ENCODE results near the gene MLIP.

The MLIP gene

DNA sequence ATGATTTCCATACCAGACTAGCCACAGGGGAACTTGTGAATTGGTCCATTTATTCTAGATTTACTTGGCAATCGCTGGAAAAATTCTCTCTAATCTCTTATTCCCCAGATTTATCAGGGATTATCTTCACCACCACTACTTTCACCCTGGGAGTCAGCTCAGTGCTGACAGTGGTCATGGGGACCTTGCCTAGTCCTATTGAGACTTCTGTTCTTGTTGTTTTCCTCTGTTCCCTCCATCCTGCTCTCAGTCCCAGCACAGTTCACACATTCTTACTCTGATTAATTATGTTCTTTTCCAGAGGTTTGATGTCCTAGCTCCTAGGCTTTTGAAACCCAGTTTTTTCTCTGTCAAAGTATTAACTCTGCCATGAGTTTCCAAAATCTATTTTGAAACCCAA, 103.0 kb downstream of the MLIP start:
- no peak overlapping the region for H3K4me3 ChIP-seq (ENCODE audit: low read length in 2 of 2)
- no peaks in the 10 kb centered on the region for H3K27me3 ChIP-seq (ENCODE audit: control insufficient read depth in 1 of 2, insufficient read depth in 2 of 2, low read length in 2 of 2)
- no peaks in the 10 kb centered on the region for H3K36me3 ChIP-seq (ENCODE audit: control insufficient read depth in 2 of 2, insufficient read depth in 2 of 2, low read length in 2 of 2)
- no peak overlapping the region for H3K9ac ChIP-seq (ENCODE audit: low read length in 2 of 2)
- H3K9me3 ChIP-seq (ENCODE audit: control insufficient read depth in 2 of 2, low read length in 2 of 2), result no peaks in the 10 kb centered on the region
- no peak overlapping the region for H3K27ac ChIP-seq (ENCODE audit: low read length)
- no peaks in the 10 kb centered on the region for H3K4me1 ChIP-seq (ENCODE audit: control insufficient read depth, insufficient read depth, low read length)

DNA sequence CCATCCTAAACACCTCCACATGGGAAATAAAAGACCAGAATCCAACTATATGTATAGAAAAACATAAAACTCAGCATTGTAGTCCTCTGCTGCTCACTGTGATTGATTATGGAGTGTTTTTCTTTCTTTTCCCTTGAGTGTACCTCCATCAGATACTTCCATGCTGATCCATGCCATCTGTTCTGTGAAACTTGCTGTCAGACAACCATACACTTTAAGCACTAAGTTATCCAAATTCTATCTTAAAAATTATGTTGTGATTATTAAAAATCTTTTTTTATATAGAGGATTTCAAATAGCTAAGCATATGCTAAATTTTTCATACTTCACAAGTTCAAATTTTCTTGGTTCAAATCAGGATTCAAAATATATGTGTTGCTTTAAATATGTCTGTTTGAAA, 105.1 kb downstream of the MLIP start:
- H3K4me1 ChIP-seq (ENCODE audit: control insufficient read depth, insufficient read depth, low read length), result no peaks in the 10 kb centered on the region
- no peak overlapping the region for H3K9ac ChIP-seq (ENCODE audit: low read length in 2 of 2)
- no peak overlapping the region for H3K4me3 ChIP-seq (ENCODE audit: low read length in 2 of 2)
- H3K27ac ChIP-seq (ENCODE audit: low read length), result no peak overlapping the region
- no peaks in the 10 kb centered on the region for H3K36me3 ChIP-seq (ENCODE audit: control insufficient read depth in 2 of 2, insufficient read depth in 2 of 2, low read length in 2 of 2)
- no peaks in the 10 kb centered on the region for H3K9me3 ChIP-seq (ENCODE audit: control insufficient read depth in 2 of 2, low read length in 2 of 2)
- H3K27me3 ChIP-seq (ENCODE audit: control insufficient read depth in 1 of 2, insufficient read depth in 2 of 2, low read length in 2 of 2), result no peaks in the 10 kb centered on the region

DNA sequence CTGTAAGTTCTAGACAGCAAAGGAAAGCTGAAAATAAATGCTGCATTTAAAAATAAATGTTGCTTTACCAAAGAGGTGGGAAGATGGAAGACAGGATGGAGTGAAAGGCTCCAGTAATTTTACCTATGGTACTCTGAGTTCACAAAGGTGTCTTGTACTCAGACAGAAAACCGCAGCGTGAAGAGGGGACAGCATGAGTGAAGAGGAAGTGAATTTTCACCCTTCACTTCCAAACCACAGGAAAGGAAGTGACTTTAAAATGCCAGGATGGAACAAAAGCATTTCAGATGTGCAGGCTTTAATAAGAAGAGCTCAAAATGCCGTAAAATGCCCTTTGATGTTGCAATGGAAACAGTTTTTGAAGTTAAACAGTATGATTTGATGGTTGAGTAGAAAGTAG, 105.8 kb downstream of the MLIP start:
- Histone ChIP-seq H3K27ac (ENCODE audit: low read length) (no peak overlapping the region), H3K4me1 (ENCODE audit: control insufficient read depth, insufficient read depth, low read length) (no peaks in the 10 kb centered on the region), H3K9me3 (ENCODE audit: control insufficient read depth in 2 of 2, low read length in 2 of 2) (no peaks in the 10 kb centered on the region), H3K9ac (ENCODE audit: low read length in 2 of 2) (no peak overlapping the region), H3K36me3 (ENCODE audit: control insufficient read depth in 2 of 2, insufficient read depth in 2 of 2, low read length in 2 of 2) (no peaks in the 10 kb centered on the region), H3K27me3 (ENCODE audit: control insufficient read depth in 1 of 2, insufficient read depth in 2 of 2, low read length in 2 of 2) (no peaks in the 10 kb centered on the region), H3K4me3 (ENCODE audit: low read length in 2 of 2) (no peak overlapping the region)

DNA sequence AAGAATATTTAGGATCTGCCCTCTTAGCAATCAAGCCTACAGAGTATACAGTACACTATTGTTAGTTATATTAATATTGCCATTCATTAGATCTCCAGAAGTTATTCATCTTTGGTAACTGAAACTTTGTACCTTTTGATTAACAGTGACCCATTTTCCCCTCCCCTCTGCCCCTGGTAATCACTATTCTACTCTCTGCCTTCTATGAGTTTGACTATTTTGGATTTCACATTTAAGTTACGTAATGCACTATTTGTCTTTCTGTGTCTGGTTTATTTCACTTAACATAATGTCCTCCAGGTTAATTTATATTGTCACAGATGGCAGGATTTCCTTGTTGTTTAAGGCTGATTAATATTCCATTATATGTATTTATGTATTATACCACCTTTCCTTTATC, 111.0 kb downstream of the MLIP start:
- Histone ChIP-seq H3K27me3 (ENCODE audit: control insufficient read depth in 1 of 2, insufficient read depth in 2 of 2, low read length in 2 of 2) (no peaks in the 10 kb centered on the region), H3K4me1 (ENCODE audit: control insufficient read depth, insufficient read depth, low read length) (no peaks in the 10 kb centered on the region), H3K36me3 (ENCODE audit: control insufficient read depth in 2 of 2, insufficient read depth in 2 of 2, low read length in 2 of 2) (no peaks in the 10 kb centered on the region), H3K9me3 (ENCODE audit: control insufficient read depth in 2 of 2, low read length in 2 of 2) (no peaks in the 10 kb centered on the region), H3K4me3 (ENCODE audit: low read length in 2 of 2) (no peak overlapping the region), H3K9ac (ENCODE audit: low read length in 2 of 2) (no peak overlapping the region), H3K27ac (ENCODE audit: low read length) (no peak overlapping the region)

DNA sequence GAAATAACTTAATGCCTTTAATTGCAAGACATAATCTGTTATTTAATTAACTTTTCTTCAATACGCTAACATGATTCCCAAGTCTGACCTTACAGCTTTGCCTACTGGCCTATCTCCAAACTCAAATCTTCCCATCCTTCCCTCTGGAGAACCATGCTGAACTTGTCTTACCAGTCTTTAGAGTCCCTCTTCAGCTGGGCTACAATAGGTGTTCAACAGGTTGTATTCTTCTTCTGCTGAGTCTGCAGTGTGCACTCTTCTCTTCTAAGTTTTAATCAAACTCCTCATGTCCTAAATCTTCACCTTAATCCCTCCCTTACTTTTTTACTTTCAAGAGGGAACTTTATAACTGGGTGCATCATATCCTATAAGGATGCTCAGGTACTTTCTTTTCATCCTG, 121.5 kb downstream of the MLIP start:
- H3K4me1 ChIP-seq (ENCODE audit: control insufficient read depth, insufficient read depth, low read length), result no peaks in the 10 kb centered on the region
- no peak overlapping the region for H3K27ac ChIP-seq (ENCODE audit: low read length)
- H3K4me3 ChIP-seq (ENCODE audit: low read length in 2 of 2), result no peak overlapping the region
- no peaks in the 10 kb centered on the region for H3K27me3 ChIP-seq (ENCODE audit: control insufficient read depth in 1 of 2, insufficient read depth in 2 of 2, low read length in 2 of 2)
- H3K9ac ChIP-seq (ENCODE audit: low read length in 2 of 2), result no peak overlapping the region
- no peaks in the 10 kb centered on the region for H3K36me3 ChIP-seq (ENCODE audit: control insufficient read depth in 2 of 2, insufficient read depth in 2 of 2, low read length in 2 of 2)
- no peaks in the 10 kb centered on the region for H3K9me3 ChIP-seq (ENCODE audit: control insufficient read depth in 2 of 2, low read length in 2 of 2)

DNA sequence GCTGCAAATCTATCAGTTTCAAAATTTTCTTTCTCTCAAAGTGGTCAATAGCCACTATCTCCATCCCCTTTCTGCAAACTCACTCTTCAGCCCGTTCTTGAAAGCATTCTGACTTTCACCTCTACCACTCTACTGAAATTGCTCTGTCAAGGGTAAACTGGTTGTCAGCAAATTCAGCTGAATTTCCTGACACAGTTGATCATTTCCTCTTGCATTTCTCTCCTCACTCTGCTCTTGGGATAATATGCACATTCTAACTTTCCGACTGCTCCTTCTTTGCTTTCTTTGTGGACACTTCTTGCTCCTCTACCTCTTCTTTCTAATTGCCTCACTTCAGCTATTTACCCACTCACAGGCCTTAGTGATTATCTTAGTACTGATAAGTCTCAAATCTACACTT, 123.3 kb downstream of the MLIP start:
- Histone ChIP-seq H3K27me3 (ENCODE audit: control insufficient read depth in 1 of 2, insufficient read depth in 2 of 2, low read length in 2 of 2) (no peaks in the 10 kb centered on the region), H3K4me3 (ENCODE audit: low read length in 2 of 2) (no peak overlapping the region), H3K4me1 (ENCODE audit: control insufficient read depth, insufficient read depth, low read length) (no peaks in the 10 kb centered on the region), H3K27ac (ENCODE audit: low read length) (no peak overlapping the region), H3K9me3 (ENCODE audit: control insufficient read depth in 2 of 2, low read length in 2 of 2) (no peaks in the 10 kb centered on the region), H3K36me3 (ENCODE audit: control insufficient read depth in 2 of 2, insufficient read depth in 2 of 2, low read length in 2 of 2) (no peaks in the 10 kb centered on the region), H3K9ac (ENCODE audit: low read length in 2 of 2) (no peak overlapping the region)

DNA sequence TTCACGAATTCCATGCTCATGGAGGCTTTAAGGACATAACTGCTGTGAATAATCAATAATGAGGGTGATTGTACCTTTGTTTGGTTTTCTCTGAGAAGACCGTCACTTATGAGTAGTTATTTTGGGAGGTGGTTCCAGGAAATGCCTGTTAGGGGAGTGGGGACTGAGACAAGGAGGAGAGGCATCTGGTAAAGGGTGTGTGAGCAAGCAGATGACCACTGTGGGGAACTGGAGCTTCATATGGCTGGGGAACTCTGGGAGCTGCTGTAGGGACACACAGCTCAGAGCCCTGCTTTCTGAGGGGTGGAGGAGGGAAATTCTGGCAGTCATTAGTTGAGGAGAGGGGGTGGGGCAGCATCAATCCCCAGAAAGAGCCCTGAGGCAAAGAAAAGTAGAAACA, 125.7 kb downstream of the MLIP start:
- Histone ChIP-seq H3K4me3 (ENCODE audit: low read length in 2 of 2) (no peak overlapping the region), H3K9ac (ENCODE audit: low read length in 2 of 2) (no peak overlapping the region), H3K9me3 (ENCODE audit: control insufficient read depth in 2 of 2, low read length in 2 of 2) (no peaks in the 10 kb centered on the region), H3K4me1 (ENCODE audit: control insufficient read depth, insufficient read depth, low read length) (no peaks in the 10 kb centered on the region), H3K27me3 (ENCODE audit: control insufficient read depth in 1 of 2, insufficient read depth in 2 of 2, low read length in 2 of 2) (no peaks in the 10 kb centered on the region), H3K36me3 (ENCODE audit: control insufficient read depth in 2 of 2, insufficient read depth in 2 of 2, low read length in 2 of 2) (no peaks in the 10 kb centered on the region), H3K27ac (ENCODE audit: low read length) (no peak overlapping the region)

DNA sequence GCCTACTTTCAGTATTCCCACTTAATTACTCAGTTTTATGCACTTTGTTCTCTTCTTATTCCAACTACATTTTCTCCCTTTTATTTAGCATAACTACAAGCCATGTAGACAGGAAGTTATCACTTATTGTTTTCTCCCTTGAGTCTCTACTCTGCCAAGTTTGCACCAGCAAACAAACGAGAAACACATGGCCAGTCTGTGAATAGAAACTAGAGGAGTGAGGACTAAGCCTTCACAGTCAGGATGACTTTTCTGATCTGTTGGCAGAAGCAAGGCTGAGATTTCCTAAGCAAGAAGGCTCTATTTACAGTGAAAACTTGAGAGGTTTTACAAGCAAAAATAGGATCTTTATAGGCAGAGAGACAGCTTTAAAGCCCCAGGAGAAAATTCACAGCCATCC, 127.2 kb downstream of the MLIP start:
- no peak overlapping the region for H3K9ac ChIP-seq (ENCODE audit: low read length in 2 of 2)
- H3K36me3 ChIP-seq (ENCODE audit: control insufficient read depth in 2 of 2, insufficient read depth in 2 of 2, low read length in 2 of 2), result no peaks in the 10 kb centered on the region
- no peak overlapping the region for H3K4me3 ChIP-seq (ENCODE audit: low read length in 2 of 2)
- no peaks in the 10 kb centered on the region for H3K27me3 ChIP-seq (ENCODE audit: control insufficient read depth in 1 of 2, insufficient read depth in 2 of 2, low read length in 2 of 2)
- H3K9me3 ChIP-seq (ENCODE audit: control insufficient read depth in 2 of 2, low read length in 2 of 2), result no peaks in the 10 kb centered on the region
- no peaks in the 10 kb centered on the region for H3K4me1 ChIP-seq (ENCODE audit: control insufficient read depth, insufficient read depth, low read length)
- H3K27ac ChIP-seq (ENCODE audit: low read length), result no peak overlapping the region

DNA sequence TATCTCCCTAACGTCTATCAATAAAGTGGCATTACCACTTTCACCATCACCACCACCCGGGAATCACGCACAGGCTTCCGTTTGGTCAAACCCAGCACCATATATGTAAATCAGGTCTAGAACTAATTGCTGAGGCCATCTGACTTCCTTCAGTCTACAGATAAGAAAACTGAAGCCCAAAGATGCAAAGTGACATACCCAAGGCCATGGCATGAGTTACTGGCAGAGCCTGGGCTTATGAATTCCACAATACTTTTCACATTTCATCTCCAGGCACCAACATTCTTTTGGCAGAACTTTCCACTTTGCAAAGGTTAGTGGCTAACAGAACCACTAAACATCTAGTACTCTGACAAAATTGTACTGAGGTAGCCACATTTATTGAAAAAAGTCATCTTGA, 132.5 kb downstream of the MLIP start:
- Histone ChIP-seq H3K9ac (ENCODE audit: low read length in 2 of 2) (no peak overlapping the region), H3K36me3 (ENCODE audit: control insufficient read depth in 2 of 2, insufficient read depth in 2 of 2, low read length in 2 of 2) (no peaks in the 10 kb centered on the region), H3K4me1 (ENCODE audit: control insufficient read depth, insufficient read depth, low read length) (no peaks in the 10 kb centered on the region)

DNA sequence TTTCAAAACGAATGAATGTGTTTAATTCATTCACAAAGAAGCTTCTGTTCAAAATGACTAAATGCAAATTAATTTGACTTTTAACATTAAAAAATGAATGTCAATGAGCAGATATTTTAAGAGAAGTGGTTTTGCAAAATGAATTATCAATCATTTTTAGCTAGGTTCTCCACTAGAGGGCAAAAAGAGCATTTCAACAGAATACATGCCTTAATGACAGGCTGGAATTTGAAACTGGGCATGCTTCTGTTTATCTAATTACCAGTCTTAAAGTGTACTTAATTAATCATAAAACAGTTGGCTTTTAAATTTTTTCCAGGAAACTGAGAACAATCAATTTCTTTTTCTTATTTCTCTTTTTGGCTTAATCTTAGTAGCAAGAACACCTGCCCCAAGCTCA, 133.2 kb downstream of the MLIP start:
- no peak overlapping the region for H3K27ac ChIP-seq (ENCODE audit: low read length)
- H3K4me1 ChIP-seq (ENCODE audit: control insufficient read depth, insufficient read depth, low read length), result no peaks in the 10 kb centered on the region
- H3K4me3 ChIP-seq (ENCODE audit: low read length in 2 of 2), result no peak overlapping the region
- H3K27me3 ChIP-seq (ENCODE audit: control insufficient read depth in 1 of 2, insufficient read depth in 2 of 2, low read length in 2 of 2), result no peaks in the 10 kb centered on the region
- no peak overlapping the region for H3K9ac ChIP-seq (ENCODE audit: low read length in 2 of 2)
- H3K36me3 ChIP-seq (ENCODE audit: control insufficient read depth in 2 of 2, insufficient read depth in 2 of 2, low read length in 2 of 2), result no peaks in the 10 kb centered on the region
- H3K9me3 ChIP-seq (ENCODE audit: control insufficient read depth in 2 of 2, low read length in 2 of 2), result no peaks in the 10 kb centered on the region

More for the DNA sequence above, 132.5 kb downstream of the MLIP start:
- Histone ChIP-seq H3K4me3 (ENCODE audit: low read length in 2 of 2) (no peak overlapping the region), H3K27ac (ENCODE audit: low read length) (no peak overlapping the region), H3K27me3 (ENCODE audit: control insufficient read depth in 1 of 2, insufficient read depth in 2 of 2, low read length in 2 of 2) (no peaks in the 10 kb centered on the region), H3K9me3 (ENCODE audit: control insufficient read depth in 2 of 2, low read length in 2 of 2) (no peaks in the 10 kb centered on the region)

DNA sequence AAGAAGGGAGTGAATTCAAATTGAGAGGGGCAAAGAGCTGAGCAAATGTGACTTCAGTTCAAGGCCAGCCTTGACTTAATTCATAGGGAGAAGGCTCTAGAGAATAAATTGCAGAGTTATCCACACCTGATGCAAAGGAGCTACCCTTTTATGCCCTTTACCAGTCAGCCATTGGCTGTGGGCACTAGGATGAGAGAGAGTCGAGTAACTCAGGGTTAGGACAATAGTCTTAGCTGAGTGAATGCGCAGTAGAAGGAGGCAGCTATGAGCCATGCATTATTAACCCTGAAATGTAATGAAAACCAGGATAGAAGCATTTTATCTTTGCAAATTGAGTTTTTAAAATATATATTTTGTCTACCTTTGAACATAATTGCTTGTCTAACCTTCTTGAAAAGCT, 134.0 kb downstream of the MLIP start:
- Histone ChIP-seq H3K4me1 (ENCODE audit: control insufficient read depth, insufficient read depth, low read length) (no peaks in the 10 kb centered on the region), H3K36me3 (ENCODE audit: control insufficient read depth in 2 of 2, insufficient read depth in 2 of 2, low read length in 2 of 2) (no peaks in the 10 kb centered on the region), H3K9me3 (ENCODE audit: control insufficient read depth in 2 of 2, low read length in 2 of 2) (no peaks in the 10 kb centered on the region), H3K27ac (ENCODE audit: low read length) (no peak overlapping the region), H3K27me3 (ENCODE audit: control insufficient read depth in 1 of 2, insufficient read depth in 2 of 2, low read length in 2 of 2) (no peaks in the 10 kb centered on the region), H3K9ac (ENCODE audit: low read length in 2 of 2) (no peak overlapping the region), H3K4me3 (ENCODE audit: low read length in 2 of 2) (no peak overlapping the region)

DNA sequence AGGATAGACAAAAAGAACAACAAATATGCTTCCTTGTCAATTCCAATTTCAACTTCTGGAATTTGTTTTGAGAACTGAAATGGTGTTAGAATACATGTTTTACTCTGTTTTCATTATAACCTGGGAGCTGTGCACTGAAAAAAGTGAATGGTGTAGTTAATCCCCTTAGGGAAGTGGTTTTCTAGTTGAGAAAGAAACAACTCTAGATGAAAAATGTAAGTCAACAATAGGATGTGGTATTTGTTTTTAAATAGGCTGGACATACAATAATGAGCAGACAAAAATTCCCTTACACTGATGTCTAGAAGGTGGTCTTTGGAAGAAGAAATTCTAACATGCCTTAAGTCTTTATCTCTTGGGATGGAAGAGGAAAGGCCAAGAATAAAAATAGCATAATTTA, 137.1 kb downstream of the MLIP start:
- H3K27ac ChIP-seq (ENCODE audit: low read length), result no peak overlapping the region
- no peaks in the 10 kb centered on the region for H3K36me3 ChIP-seq (ENCODE audit: control insufficient read depth in 2 of 2, insufficient read depth in 2 of 2, low read length in 2 of 2)
- H3K4me3 ChIP-seq (ENCODE audit: low read length in 2 of 2), result no peak overlapping the region
- no peak overlapping the region for H3K9ac ChIP-seq (ENCODE audit: low read length in 2 of 2)
- no peaks in the 10 kb centered on the region for H3K9me3 ChIP-seq (ENCODE audit: control insufficient read depth in 2 of 2, low read length in 2 of 2)
- no peaks in the 10 kb centered on the region for H3K27me3 ChIP-seq (ENCODE audit: control insufficient read depth in 1 of 2, insufficient read depth in 2 of 2, low read length in 2 of 2)
- H3K4me1 ChIP-seq (ENCODE audit: control insufficient read depth, insufficient read depth, low read length), result no peaks in the 10 kb centered on the region

Data from stomach smooth muscle (tissue), 2 donors.